PFSK-1 (cell line): Measurements from ENCODE around the gene TBPL1.

Experiments
- FOXP2 ChIP-seq: optimal IDR thresholded peaks from 2 replicates; pipeline ENCODE3; 2011; ENCODE audit warnings: borderline replicate concordance, control low read depth, inconsistent platforms; ENCODE audit not compliant: insufficient read depth; ENCODE audit errors: extremely low read length, extremely low read depth
- POLR2AphosphoS5 ChIP-seq: IDR thresholded peaks from 2 replicates; pipeline ENCODE4 v1.6.1; 2012; ENCODE audit warnings: low read depth, mild to moderate bottlenecking, control low read depth, low read length, moderate library complexity
- SIN3A ChIP-seq: IDR thresholded peaks from 2 replicates; pipeline ENCODE4 v1.6.1; 2012; ENCODE audit warnings: mild to moderate bottlenecking, low read length, moderate library complexity, borderline replicate concordance; ENCODE audit not compliant: insufficient read depth
- TAF1 ChIP-seq: IDR thresholded peaks from 2 replicates; pipeline ENCODE4 v1.6.1; 2012; ENCODE audit warnings: low read length, control low read depth, borderline replicate concordance; ENCODE audit not compliant: insufficient read depth
- TF ChIP-seq, protein P1 (sequence below), 2 experiments: IDR thresholded peaks; 2 replicates each; pipeline versions ENCODE4 v1.6.1 to v1.8.0; 2011 to 2012; ENCODE audit warnings: low read depth in 2 of 2, low read length in 2 of 2, control low read depth in 1 of 2, inconsistent platforms in 1 of 2, mild to moderate bottlenecking in 1 of 2, moderate library complexity in 1 of 2; ENCODE audit not compliant: insufficient read depth in 1 of 2

DNA sequence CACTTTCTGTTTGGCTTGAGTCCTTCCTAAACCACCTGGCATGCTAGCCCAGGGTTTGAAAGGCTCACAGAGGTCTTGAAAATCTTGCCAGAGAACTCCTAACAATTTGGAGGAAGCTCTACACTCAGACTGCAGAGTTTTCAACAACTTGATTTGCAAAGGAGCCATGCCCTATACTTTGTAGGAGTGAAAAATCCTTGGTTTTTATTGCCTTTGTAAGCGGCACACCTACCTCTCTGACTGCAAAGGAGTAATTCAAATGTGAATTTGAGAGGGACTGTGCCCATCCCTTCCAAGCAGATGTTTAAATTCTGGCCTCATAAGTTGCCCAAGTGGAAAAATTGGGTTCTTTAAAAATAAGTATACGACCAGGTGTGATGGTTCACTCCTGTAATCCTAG, 58.0 kb downstream of the TBPL1 start:
- TF ChIP-seq, protein P1, sequence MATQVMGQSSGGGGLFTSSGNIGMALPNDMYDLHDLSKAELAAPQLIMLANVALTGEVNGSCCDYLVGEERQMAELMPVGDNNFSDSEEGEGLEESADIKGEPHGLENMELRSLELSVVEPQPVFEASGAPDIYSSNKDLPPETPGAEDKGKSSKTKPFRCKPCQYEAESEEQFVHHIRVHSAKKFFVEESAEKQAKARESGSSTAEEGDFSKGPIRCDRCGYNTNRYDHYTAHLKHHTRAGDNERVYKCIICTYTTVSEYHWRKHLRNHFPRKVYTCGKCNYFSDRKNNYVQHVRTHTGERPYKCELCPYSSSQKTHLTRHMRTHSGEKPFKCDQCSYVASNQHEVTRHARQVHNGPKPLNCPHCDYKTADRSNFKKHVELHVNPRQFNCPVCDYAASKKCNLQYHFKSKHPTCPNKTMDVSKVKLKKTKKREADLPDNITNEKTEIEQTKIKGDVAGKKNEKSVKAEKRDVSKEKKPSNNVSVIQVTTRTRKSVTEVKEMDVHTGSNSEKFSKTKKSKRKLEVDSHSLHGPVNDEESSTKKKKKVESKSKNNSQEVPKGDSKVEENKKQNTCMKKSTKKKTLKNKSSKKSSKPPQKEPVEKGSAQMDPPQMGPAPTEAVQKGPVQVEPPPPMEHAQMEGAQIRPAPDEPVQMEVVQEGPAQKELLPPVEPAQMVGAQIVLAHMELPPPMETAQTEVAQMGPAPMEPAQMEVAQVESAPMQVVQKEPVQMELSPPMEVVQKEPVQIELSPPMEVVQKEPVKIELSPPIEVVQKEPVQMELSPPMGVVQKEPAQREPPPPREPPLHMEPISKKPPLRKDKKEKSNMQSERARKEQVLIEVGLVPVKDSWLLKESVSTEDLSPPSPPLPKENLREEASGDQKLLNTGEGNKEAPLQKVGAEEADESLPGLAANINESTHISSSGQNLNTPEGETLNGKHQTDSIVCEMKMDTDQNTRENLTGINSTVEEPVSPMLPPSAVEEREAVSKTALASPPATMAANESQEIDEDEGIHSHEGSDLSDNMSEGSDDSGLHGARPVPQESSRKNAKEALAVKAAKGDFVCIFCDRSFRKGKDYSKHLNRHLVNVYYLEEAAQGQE (IDR thresholded peaks at IDR 0.05; ENCODE audit: insufficient read depth in 1 of 2, low read depth in 2 of 2, low read length in 2 of 2), result no peak
- TF ChIP-seq TAF1, result no peak
- TF ChIP-seq POLR2AphosphoS5, result no peak
- no peak for TF ChIP-seq SIN3A
- no peak for TF ChIP-seq FOXP2
